Islet of Langerhans (tissue), 1 donor: ENCODE measurements around the gene SIGLEC7.

Experiments
- FAIRE-seq: peaks from one replicate; lab custom pipeline; 2011; peaks lifted over from hg19 to GRCh38; lab: Jason Lieb, UNC

The SIGLEC7 gene

DNA sequence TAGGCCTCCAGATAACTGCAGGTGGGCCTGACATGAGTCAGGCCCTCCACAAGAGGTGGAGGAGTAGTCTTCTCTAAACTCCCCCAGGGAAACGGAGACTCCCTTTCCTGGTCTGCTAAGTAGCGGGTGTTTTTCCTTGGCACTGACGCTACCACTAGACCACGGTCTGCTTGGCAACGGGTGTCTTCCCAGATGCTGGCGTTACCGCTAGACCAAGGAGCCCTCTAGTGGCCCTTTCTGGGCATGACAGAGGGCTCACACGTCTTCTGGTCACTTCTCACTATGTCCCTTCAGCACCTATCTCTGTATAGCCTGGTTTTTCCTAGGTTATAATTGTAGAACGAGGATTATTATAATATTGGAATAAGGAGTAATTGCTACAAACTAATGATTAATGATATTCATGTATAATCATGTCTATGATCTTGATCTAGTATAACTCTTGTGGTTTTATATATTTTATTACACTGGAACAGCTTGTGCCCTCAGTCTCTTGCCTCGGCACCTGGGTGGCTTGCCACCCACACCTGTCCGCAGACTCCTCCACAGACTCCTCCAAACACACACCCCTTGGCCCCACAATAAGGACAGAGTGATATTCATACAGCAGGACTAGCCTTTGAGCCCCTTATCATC is 27.3 kb downstream of the SIGLEC7 start:
- peak; percentile 45 for FAIRE-seq

DNA sequence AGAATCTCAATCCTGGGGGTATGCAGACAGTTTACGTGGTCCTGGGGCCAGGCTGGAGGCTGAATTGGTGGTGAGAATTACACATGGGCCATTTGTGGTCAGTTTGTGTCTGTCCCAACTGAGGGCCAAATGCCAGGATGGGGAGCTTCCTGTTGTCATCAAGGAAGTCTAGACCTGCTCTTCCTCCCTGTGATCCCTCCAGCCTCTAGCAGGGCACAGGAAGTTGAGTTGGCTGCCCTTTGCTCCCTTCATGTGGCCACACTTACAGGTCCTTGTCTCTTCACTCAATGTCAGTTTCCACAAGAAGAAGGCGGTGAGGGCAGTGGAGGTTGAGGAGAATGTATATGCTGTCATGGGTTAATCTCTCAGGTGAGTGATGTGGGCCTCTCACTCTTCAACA is 30.1 kb downstream of the SIGLEC7 start:
- no peak for FAIRE-seq

DNA sequence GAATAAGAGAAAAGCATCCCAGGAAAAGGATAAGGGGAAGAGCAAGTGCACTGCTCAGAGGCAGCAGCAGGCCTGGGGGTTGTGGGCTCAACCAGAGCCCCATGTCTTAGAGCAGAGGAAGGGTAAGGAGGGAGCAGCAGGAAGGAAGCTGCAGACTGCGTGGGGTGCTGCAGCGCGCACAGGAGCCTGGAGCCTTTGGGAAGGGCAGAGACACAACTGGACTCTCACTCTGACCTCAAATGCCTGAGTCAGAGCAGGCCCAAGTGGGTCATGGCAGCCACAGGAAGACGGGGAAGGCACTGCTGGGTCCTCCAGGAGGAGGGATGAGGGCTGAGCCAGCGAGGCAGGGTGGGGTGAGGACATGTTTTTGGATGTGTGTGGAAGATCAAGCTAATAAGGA is 31.6 kb downstream of the SIGLEC7 start:
- FAIRE-seq: no peak

DNA sequence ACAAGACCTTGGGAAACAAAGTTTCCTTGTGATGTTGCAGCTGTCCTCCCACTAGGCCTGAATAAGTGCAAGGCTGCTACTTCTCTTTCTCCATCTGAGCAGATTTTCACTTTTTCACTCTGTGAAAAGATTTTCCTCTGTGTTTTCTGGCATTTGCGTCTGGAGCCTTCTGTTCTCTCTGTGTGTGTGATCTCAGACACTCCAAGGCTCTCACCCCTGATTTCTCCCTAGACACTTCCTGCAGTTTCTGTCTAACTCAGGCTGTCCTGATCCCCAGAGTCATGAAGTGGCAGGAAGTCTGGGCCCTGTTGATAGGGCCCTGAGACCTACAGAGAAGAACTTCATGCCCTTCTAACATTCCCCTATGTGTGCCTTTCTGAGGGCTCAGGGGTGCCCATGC is 37.2 kb downstream of the SIGLEC7 start:
- FAIRE-seq: no peak

DNA sequence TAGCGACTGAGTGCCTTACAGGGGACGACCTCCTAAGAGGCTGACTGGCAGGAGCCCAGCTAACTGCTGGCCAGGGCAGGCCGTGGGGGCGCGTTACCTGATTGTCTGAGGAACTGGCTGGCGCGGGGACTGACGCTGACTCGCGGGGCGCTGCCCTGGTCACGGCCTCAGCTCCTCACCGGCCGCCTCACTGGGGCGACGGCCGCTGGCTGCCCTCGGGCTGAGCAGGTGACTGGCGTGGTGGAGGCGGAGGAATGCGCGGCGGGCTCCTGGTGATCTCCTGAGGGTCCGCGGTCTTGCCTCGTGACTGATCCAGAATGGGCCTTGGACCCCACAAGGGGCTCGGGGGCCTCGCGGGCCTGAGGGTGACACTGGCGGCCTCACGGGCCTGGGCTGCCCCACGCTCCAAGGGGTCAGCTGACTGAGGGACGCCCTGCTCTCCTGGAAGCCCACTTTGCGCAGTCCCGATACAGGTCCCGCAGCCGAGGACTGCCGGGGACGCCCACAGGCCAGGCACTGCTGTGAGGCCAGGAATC is 39.3 kb downstream of the SIGLEC7 start:
- FAIRE-seq: no peak

DNA sequence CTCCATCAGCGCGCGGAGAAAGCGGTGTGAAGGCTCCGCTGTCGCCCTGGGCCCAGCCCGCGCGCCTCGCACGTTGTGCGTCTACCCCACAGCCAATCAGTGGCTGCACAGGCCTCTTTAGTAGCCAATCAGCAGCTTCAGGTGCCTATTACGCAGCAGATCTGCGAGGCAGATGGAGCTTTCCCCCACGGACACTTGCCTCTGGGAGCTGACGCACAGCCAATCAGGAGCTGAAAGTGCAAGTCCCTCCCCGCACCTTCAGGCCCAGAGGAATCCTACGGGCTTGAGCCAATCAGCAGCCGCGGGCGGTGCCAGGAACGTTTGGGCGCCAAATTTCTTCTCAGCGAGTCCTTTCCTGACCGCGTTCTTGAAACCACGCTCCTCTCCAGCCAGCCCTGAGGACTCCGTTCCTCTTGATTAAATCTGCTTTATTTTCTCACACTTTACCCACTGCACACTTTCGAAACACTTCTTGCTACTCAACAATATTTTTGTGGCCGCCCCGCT is 39.9 kb downstream of the SIGLEC7 start:
- FAIRE-seq: no peak

DNA sequence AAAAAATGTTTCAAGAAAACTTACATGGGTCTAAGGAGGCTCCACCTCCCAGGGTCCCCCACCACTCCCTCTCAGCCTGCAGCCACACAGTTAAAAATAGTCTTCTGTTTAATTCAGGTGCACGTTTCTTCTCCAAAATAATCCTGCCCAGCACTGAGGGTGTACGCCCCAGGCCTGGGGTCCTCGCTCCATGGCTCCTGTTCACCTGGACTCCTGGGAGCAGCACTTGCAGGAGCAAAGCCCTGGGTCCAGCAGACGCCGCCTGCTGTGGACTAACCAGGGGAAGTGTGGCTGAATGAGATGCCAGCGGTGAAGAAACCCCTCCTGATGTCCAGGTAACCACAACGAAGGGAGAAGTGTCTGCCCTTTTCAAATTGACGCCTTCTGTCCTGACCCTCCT is 41.5 kb downstream of the SIGLEC7 start:
- no peak for FAIRE-seq

DNA sequence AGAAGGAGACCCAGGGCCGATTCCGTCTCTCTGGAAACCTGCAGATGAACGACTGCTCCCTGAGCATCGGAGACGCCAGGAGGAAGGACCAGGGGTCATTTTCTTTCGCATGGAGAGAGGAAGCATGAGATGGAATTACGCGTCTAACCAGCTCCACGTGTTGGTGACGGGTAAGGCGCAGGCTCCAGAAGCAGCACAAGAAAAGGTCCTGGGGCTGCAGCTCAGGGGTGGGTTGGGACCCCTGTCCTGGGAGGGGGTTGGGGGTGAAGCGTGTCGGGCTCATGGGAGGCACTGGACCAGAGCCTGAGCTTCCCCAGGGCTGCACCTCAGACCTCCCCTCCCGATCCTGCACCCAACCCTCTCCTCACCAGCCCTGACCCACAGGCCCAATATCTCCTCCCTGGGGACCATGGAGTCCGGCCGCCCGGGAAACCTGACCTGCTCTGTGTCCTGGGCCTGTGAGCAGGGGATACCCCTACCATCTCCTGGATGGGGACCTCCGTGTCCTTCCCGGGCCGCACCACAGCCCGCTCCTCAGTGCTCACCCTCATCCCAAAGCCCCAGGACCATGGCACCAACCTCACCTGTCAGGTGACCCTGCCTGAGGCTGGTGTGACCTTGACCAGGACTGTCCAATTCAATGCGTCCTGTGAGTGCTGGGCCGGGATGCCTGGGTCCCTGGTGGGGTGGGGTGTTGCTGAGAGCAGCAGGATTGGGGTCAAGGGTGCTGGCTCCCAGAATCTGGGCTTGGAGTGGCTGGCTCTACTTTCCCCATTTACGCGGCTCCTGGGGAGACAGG is 43.2 kb downstream of the SIGLEC7 start:
- no peak for FAIRE-seq

DNA sequence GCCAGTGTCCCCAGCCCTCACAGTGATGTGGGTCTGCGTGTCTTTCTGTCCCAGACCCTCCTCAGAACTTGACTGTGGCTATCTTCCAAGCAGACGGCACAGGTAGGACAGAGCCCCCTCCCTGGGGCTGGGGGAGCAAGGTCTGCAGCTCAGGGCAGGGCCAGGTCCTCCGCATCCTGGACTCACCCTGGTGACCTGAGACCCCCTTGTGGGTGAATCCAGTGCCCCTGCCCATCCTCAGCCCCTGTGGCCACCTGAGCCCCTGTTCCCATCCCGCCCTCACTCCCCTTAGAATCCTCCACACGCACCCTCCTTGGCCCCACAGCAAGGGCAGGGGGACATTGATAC is 43.7 kb downstream of the SIGLEC7 start:
- no peak for FAIRE-seq

DNA sequence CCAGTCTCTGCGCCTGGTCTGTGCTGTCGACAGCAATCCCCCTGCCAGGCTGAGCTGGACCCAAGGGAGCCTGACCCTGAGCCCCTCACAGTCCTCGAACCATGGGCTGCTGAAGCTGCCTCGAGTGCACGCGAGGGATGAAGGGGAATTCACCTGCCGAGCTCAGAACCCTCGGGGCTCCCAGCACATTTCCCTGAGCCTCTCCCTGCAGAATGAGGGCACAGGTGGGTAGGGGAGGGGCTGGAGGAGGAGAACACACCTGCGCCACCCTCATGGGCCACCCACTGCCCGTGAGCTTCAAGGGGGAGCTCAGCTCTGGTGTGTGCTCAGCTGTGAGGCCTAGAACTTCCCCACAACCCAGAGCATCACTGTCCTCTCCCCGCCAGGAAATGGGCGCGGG is 44.2 kb downstream of the SIGLEC7 start:
- no peak for FAIRE-seq

DNA sequence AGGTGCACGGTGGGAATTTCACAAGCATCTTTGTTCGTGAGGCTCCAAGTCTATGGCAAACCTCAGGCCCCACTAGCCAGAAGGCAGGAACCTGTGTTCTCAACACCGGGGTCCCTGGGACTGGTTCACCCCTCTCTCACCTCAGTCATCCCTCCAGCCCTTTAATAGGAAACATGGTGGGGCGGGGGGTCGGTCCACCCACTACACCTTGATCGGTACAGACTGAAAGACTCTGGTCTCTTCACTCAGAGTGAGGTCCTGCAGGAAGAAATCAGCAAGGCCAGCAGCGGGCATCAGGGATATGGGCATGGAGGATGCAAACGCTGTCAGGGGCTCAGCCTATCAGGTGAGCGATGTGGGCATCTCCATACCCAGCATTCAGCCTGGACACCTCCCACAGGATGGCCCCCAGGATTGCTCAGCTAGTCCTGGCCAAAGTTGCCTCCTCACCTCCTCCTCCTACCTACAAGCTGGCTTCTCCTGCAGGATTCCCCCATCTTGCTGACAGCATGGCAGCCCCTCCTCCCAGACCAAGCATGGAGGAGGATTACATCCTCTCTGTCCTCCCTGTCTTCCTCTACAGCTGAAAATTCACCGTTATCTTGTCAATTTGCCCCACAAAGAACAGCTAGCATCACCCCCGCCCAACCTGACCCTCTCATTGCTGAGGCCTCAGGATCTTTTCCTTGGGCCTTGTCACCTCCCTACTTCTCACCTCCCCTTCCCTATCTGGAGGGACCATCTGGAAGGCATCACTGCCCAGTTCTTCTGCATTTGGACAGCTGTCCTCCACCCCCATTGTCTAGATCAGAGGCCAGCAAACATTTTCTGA is 45.5 kb downstream of the SIGLEC7 start:
- no peak for FAIRE-seq

DNA sequence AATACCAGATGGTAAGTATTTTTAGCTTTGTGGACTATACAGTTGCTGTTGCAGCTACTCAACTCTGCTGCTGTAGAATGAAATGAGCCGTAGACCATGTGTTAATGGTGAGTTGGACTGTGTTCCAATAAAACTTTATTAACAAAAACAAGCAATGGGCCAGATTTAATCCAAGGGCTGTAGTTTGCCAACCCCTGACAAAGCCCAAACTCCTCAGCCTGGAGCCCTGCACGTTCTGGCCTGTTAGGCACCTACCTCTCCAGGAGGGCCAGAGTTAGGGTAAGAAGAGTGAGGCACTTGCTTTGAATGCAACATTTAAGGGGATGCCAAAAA is 46.1 kb downstream of the SIGLEC7 start:
- FAIRE-seq: no peak

DNA sequence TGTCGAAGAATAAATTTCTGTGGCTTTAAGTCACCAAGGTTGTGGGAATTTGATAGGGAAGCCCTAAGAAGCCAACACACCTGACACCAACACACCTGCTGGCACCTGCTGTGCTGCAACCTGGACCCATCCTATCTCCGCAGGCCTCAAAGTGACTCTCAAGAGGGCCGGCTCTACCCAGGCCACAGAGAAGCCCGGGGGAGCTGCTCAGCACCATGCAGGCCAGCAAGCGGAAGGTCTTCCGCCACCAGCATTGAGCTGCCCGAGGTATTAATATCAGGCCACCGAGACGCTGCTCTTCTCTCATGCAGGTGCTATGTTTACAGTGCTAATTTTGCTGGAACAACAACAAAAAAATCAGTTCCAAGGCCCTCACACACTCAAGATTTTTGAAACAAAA is 50.6 kb downstream of the SIGLEC7 start:
- no peak for FAIRE-seq

DNA sequence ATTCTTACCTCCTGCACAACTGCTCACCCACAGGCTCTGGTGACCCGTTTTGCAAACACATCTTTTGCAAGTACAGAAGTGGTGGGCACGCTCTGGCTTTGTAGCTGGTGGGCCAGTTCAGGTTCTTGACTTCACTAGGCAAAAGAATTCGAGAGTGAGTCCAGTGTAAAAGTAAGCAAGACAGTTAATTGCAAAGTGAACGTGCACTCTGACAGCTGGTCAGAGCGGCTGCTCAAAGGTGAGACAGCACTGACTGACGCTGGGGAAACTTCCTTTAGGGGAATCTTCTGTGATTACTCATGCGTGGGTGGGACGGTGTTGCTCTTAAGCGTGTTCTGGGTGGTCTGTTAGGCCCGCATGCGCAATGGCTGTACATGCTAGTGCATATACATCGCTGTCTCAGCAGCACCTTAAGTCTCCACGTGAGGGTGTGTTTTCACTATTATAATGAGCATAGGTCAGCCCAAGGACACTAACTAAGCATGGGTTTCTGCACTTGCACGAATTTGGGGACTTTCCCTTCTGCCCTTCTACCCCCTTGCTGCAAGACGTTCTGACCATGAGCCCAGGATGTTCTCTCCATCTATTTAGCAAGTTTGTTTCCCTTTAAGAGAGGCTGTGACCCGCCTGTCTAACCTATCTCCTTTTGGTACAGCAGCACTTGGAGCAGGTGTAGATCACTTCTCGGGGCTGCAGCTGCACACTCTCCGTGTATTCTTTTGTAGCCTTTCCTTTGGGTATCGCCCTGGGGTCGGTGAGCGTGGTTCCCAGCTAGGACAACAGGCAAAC is 52.6 kb downstream of the SIGLEC7 start:
- FAIRE-seq: no peak

DNA sequence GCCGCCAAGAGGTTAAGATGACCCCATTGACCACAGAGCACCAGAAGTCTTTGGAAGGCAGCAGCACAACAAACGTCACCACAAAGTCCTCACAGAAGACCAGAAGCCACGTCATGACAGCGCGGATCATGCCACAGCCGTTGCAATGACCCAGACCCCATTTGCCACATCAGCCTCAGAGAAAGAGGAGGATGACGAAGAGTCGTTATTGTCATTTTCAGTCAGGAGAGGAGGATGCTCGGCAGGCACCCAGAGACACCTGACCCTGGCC is 53.1 kb downstream of the SIGLEC7 start:
- FAIRE-seq: no peak

DNA sequence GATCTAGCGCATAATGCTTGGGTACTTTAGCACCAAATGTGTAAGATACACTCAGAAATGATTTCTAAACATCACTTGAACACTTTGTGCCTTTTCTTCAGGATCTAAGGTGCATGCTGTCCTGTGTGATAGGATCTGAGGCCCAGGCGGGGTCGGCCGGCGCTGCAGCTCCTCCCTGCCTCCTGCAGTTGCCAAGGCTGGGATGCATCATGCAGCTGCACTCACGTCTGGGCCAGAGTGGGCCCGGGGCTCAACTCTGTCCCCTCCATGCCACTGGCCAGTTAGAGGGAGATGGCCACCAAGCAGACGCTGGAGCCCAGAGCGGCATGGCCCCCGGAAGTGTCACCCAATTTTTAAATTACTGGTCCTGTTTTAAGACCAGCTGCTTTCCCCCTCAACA is 53.5 kb downstream of the SIGLEC7 start:
- FAIRE-seq: no peak

DNA sequence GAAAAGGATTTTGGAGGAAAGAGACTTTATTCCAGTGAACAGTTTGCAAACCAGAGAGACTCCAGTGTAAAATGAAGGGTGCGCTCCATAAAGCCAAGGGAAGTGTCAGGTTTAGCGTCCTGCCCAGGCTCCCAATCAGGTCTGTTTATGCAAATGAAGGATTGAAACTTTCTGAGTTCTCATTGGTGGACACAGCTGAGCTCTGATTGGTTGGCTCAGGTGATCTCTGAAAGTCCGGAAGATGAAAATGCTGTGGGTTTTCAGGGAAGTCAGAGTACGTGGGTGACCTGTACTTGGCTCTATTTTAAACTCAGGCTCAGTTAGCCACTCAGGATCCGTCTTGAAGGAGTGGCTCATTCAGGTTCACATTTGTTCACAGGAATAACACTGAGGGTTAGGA is 54.1 kb downstream of the SIGLEC7 start:
- FAIRE-seq: no peak

DNA sequence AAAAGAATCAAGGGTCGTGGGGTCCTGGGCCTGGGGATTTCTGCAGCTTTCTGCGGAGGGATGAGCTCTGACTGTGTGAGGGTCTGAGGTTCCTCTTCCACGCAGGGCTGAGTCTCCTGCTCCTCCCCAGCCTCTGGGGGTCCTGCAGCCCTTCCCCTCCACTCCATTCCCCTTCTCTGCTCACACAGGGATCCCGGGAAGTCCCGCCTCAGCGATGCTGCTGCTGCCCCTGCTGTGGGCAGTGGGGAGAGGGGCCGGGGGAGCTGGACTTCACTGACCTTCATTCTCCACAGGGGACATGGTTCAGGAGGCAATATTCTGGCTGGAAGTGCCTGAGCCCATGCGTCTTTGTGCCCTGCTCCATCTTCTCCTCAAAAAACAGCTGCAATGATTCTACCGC is 56.5 kb downstream of the SIGLEC7 start:
- no peak for FAIRE-seq

DNA sequence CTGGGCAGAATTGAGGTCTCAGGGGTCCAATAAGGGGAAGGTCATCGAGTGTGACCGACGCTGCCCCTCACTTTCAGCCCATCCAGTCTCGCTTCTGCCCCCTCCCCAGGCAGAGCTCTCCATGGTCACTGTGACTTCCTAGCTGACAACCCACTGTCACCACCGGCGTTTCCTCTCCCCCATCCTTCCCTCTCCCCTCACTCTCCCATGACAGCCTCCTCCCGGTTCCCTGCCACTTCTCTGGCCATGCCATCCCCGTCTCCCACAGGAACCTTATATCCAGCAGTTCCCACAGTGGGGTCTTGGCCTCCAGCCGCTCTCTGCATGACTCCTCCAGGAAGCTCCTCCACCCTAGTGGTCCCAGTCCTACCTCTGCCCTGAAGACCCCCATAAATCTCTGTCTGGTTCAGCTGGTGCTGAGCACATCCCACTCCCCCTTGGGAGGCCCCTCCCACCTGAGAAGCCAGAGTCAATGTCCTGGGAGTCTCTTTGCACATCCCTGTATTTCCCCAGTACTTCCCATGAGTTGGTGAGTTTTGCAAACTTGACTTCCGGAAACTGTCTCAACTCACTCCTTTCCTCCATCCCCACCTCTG is 58.1 kb downstream of the SIGLEC7 start:
- no peak for FAIRE-seq

DNA sequence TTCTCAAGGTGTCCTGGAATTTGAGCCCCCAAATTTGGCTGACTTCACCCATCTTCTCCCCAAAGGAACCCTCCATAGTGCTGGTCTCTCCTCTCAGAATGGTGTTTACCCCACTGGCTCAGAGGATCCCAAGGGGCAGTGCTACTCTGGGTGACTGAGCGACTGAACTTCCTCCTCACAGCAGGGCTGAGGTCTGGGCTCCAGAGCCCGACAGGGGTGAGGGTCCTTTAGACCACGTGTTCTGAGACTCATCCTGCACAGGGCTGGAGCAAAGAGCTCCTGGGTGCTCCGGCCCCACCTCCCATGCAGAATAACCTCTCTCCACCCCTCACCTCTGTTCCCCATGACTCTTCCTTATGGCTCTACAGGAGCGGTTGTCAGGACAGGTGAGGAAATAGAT is 59.6 kb downstream of the SIGLEC7 start:
- FAIRE-seq: no peak
